HCT116 (cell line): ENCODE results near the gene ADGRA1. TPM values are rescaled to one million over a fixed set of nuclear protein-coding genes. Genes with fewer than 3 reads are reported as not detected.

ENCODE experiments used
- ATAC-seq: fragments of 200-7000 bp; cut with Tn5 transposase; 2 replicates; pipeline ENCODE4 v1.9.1; 2020; ENCODE audit warnings: mild to moderate bottlenecking, moderate library complexity
- BruUV-seq: library from RNA; stranded (reverse); fragments of 400-500 nt; replicated peaks from 2 replicates; lab custom pipeline; 2021; lab: Mats Ljungman, UMichigan
- CTCF ChIA-PET: fragments of 300-600 bp; sonication (Branson Sonifier 250); formaldehyde crosslinking; loops from one replicate; lab custom pipeline; 2021; ENCODE audit warnings: antibody characterized with exemption; lab: Charles Lee
- POLR2A ChIA-PET: fragments of 300-600, 350-600 bp; sonication (Branson Sonifier 250); formaldehyde crosslinking; loops from one replicate; lab custom pipeline; 2021; ENCODE audit warnings: antibody characterized with exemption; lab: Charles Lee
- RAD21 ChIA-PET, 2 experiments: fragments of 300-600 bp; sonication (Branson Sonifier 250); formaldehyde crosslinking; loops; one replicate each; lab custom pipeline; 2023; ENCODE audit warnings: low total read pairs in 2 of 2; ENCODE audit not compliant: uncharacterized antibody in 2 of 2, unreplicated experiment in 2 of 2, low non-redundant PET in 1 of 2; lab: Charles Lee
- DNase-seq: peaks from one replicate; pipeline ENCODE4 v3.0.0-alpha.2; 2010; ENCODE audit warnings: low read depth, low spot score
- H2AFZ ChIP-seq: fragments of 200-600 bp; shearing (Covaris generic), sonication (generic); 2 replicates; pipeline ENCODE4 v1.6.1; 2017; ENCODE audit warnings: low read depth, mixed run types, mixed read lengths, antibody characterized with exemption, low read length; ENCODE audit not compliant: poor library complexity, severe bottlenecking
- H3K27ac ChIP-seq: 2 replicates; pipeline ENCODE4 v1.5.1; 2012; ENCODE audit warnings: low read depth, low read length
- H3K27me3 ChIP-seq: fragments of 200-600 bp; sonication (generic); 2 replicates; pipeline ENCODE4 v1.6.1; 2016; ENCODE audit warnings: mixed run types, low read length, mixed read lengths; ENCODE audit not compliant: insufficient read depth
- H3K36me3 ChIP-seq, 2 experiments: fragments of 200-500 bp in 1 of 2; fragments of 200-600 bp in 1 of 2; sonication (Bioruptor generic) in 1 of 2; sonication (generic) in 1 of 2; 2 replicates each; pipeline versions ENCODE4 v1.5.1 to v1.6.1; 2014 to 2016; ENCODE audit warnings: low read length in 2 of 2, inconsistent platforms in 1 of 2, mixed read lengths in 1 of 2, mixed run types in 1 of 2; ENCODE audit not compliant: insufficient read depth in 2 of 2, control insufficient read depth in 1 of 2
- H3K4me1 ChIP-seq, 2 experiments: fragments of 200-600 bp in 1 of 2; sonication (generic) in 1 of 2; 2 replicates each; pipeline versions ENCODE4 v1.5.1 to v1.6.1; 2012 to 2017; ENCODE audit warnings: low read length in 2 of 2, inconsistent platforms in 1 of 2, mild to moderate bottlenecking in 1 of 2, mixed read lengths in 1 of 2, mixed run types in 1 of 2, moderate library complexity in 1 of 2; ENCODE audit not compliant: insufficient read depth in 2 of 2, control insufficient read depth in 1 of 2
- H3K4me2 ChIP-seq: fragments of 200-600 bp; sonication (generic); 2 replicates; pipeline ENCODE4 v1.6.1; 2017; ENCODE audit warnings: mixed run types, low read length, mixed read lengths
- H3K4me3 ChIP-seq, 2 experiments: fragments of 200-600 bp in 1 of 2; sonication (generic) in 1 of 2; replicated peaks in 1 of 2; 2 replicates each; pipeline ENCODE4 v1.5.1; 2011 to 2016; ENCODE audit warnings: low read length in 2 of 2, control low read depth in 1 of 2, low read depth in 1 of 2, mild to moderate bottlenecking in 1 of 2, mixed read lengths in 1 of 2, mixed run types in 1 of 2
- H3K79me2 ChIP-seq: fragments of 200-600 bp; sonication (generic); 2 replicates; pipeline ENCODE4 v1.6.1; 2017; ENCODE audit warnings: mild to moderate bottlenecking, mixed run types, low read length, moderate library complexity, mixed read lengths; ENCODE audit not compliant: insufficient read depth
- H3K9ac ChIP-seq: fragments of 200-600 bp; sonication (generic); 2 replicates; pipeline ENCODE4 v1.6.1; 2016; ENCODE audit warnings: low read length, mixed read lengths
- H3K9me2 ChIP-seq: fragments of 200-600 bp; sonication (generic), shearing (Covaris generic); 2 replicates; pipeline ENCODE4 v1.6.1; 2017; ENCODE audit warnings: mixed run types, mild to moderate bottlenecking, moderate library complexity; ENCODE audit not compliant: insufficient read depth
- H3K9me3 ChIP-seq, 2 experiments: fragments of 200-500 bp in 1 of 2; fragments of 200-600 bp in 1 of 2; sonication (Bioruptor generic) in 1 of 2; sonication (generic) in 1 of 2; 2 replicates each; pipeline ENCODE4 v1.6.1; 2014 to 2017; ENCODE audit warnings: low read length in 2 of 2, mixed read lengths in 2 of 2, inconsistent platforms in 1 of 2, low read depth in 1 of 2, mild to moderate bottlenecking in 1 of 2, mixed run types in 1 of 2, moderate library complexity in 1 of 2; ENCODE audit not compliant: control insufficient read depth in 1 of 2, insufficient read depth in 1 of 2
- H4K20me1 ChIP-seq: fragments of 200-600 bp; sonication (generic), shearing (Covaris generic); 2 replicates; pipeline ENCODE4 v1.6.1; 2017; ENCODE audit warnings: mixed run types, mild to moderate bottlenecking, moderate library complexity; ENCODE audit not compliant: insufficient read depth
- CBX3 ChIP-seq: IDR thresholded peaks from 2 replicates; pipeline ENCODE4 v1.6.1; 2012; ENCODE audit warnings: low read depth
- CEBPB ChIP-seq: IDR thresholded peaks from 2 replicates; pipeline ENCODE4 v1.6.1; 2012; ENCODE audit warnings: low read depth
- ELF1 ChIP-seq: IDR thresholded peaks from 2 replicates; pipeline ENCODE4 v1.6.1; 2012; ENCODE audit warnings: low read depth, borderline replicate concordance
- EZH2 ChIP-seq: fragments of 200-600 bp; sonication (generic); IDR thresholded peaks from 2 replicates; pipeline ENCODE4 v1.6.1; 2017; ENCODE audit warnings: antibody characterized with exemption, mixed run types
- EZH2phosphoT487 ChIP-seq: fragments of 200-600 bp; IDR thresholded peaks from 2 replicates; pipeline ENCODE4 v1.6.1; 2018; ENCODE audit warnings: antibody characterized with exemption, borderline replicate concordance
- FOSL1 ChIP-seq: IDR thresholded peaks from 2 replicates; pipeline ENCODE4 v1.6.1; 2012; ENCODE audit warnings: low read depth
- POLR2A ChIP-seq: IDR thresholded peaks from 2 replicates; pipeline ENCODE4 v1.7.0; 2011; ENCODE audit warnings: borderline replicate concordance; ENCODE audit not compliant: insufficient read depth, insufficient read length; ENCODE audit errors: extremely low read depth
- POLR2AphosphoS5 ChIP-seq: IDR thresholded peaks from 2 replicates; pipeline ENCODE4 v1.6.1; 2011; ENCODE audit warnings: mild to moderate bottlenecking, low read depth, low read length, moderate library complexity
- RAD21 ChIP-seq: IDR thresholded peaks from 2 replicates; pipeline ENCODE4 v1.6.1; 2012; ENCODE audit warnings: low read depth, mild to moderate bottlenecking
- SP1 ChIP-seq: IDR thresholded peaks from 2 replicates; pipeline ENCODE4 v1.6.1; 2012; ENCODE audit warnings: low read depth
- SRF ChIP-seq: IDR thresholded peaks from 2 replicates; pipeline ENCODE4 v1.6.1; 2012; ENCODE audit warnings: low read depth
- TCF7L2 ChIP-seq: IDR thresholded peaks from 2 replicates; pipeline ENCODE4 v1.7.0; 2011; ENCODE audit warnings: borderline replicate concordance, inconsistent platforms; ENCODE audit not compliant: insufficient read depth, insufficient read length; ENCODE audit errors: extremely low read depth
- YY1 ChIP-seq: IDR thresholded peaks from 2 replicates; pipeline ENCODE4 v1.6.1; 2011; ENCODE audit warnings: low read length, low read depth, moderate library complexity, mild to moderate bottlenecking; ENCODE audit not compliant: insufficient replicate concordance; ENCODE audit errors: extremely low read depth
- ZFX ChIP-seq: fragments of 450-650 bp; IDR thresholded peaks from 2 replicates; pipeline ENCODE4 v1.6.1; 2017
- ZNF274 ChIP-seq: fragments of 200-500 bp; sonication (Bioruptor generic); IDR thresholded peaks from 2 replicates; pipeline ENCODE4 v1.6.1; 2014; ENCODE audit warnings: mild to moderate bottlenecking, low read depth, low read length, inconsistent platforms
- intact Hi-C: fragments of 100-400 bp; cut with micrococcal nuclease; formaldehyde crosslinking; loops from 2 replicates; pipeline ENCODE4 v1.10.0; 2022
- total RNA-seq: library from RNA; stranded (reverse); gene quantifications from one replicate; pipeline ENCODE4 v1.2.1, GENCODE V29; 2021; ENCODE audit not compliant: unreplicated experiment
- TF ChIP-seq, protein P1 (sequence below): IDR thresholded peaks from 2 replicates; pipeline ENCODE4 v1.6.1; 2011; ENCODE audit warnings: mild to moderate bottlenecking, low read length, moderate library complexity; ENCODE audit not compliant: insufficient replicate concordance; ENCODE audit errors: extremely low read depth
- TF ChIP-seq, protein P2 (sequence below): IDR thresholded peaks from 2 replicates; pipeline ENCODE4 v1.6.1; 2012; ENCODE audit warnings: low read depth
- TF ChIP-seq, protein P3 (sequence below): IDR thresholded peaks from 2 replicates; pipeline ENCODE4 v1.6.1; 2012
- TF ChIP-seq, protein P4 (sequence below): IDR thresholded peaks from 2 replicates; pipeline ENCODE4 v1.6.1; 2012

The ADGRA1 gene
- total RNA-seq, 1 experiment from 2014 or later: not detected

DNA sequence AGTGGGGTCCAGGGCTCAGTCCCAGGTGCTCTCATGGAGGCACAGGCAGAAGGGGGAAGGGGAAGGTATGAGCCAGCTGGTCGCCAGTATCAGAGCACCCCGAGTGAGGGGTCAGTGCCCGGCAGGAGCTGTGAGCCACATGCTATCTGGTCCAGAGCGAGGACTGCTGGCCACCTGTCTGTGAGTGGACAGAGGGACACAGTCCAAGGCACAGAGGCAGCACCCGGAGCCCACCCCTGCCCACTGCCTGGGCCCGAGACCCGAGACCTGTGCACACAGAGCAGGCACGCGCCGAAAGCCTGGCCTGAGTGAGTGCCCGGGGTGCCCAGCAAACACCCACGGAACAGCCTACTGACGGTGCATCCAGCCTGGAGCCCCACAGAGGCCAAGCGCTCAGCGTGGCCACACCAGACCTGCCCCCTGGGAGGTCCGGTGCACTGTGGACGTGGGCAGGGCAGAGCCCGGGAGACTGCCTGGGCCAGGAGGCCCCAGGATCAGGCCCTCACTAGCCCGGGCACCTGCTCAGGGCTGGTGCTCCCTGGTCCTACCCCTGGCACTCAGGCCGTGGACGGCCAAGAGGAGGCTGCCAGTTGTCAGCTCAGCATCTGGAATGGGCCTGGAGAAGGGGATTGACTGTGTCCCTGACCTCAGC is 29.4 kb downstream of the ADGRA1 start:
- no peaks in the 10 kb centered on the region; a peak in 1 of 4 replicates for H3K9me3 ChIP-seq
- TF ChIP-seq YY1 (no peak), SP1 (no peak), FOSL1 (no peak), CEBPB (no peak), POLR2AphosphoS5 (no peak), CBX3 (no peak), ZNF274 (no peak), EZH2 (no peak), SRF (no peak), ELF1 (no peak), RAD21 (no peak), ZFX (no peak), EZH2phosphoT487 (no peak), TCF7L2 (no peak), POLR2A (no peak)
- TF ChIP-seq, protein P1, sequence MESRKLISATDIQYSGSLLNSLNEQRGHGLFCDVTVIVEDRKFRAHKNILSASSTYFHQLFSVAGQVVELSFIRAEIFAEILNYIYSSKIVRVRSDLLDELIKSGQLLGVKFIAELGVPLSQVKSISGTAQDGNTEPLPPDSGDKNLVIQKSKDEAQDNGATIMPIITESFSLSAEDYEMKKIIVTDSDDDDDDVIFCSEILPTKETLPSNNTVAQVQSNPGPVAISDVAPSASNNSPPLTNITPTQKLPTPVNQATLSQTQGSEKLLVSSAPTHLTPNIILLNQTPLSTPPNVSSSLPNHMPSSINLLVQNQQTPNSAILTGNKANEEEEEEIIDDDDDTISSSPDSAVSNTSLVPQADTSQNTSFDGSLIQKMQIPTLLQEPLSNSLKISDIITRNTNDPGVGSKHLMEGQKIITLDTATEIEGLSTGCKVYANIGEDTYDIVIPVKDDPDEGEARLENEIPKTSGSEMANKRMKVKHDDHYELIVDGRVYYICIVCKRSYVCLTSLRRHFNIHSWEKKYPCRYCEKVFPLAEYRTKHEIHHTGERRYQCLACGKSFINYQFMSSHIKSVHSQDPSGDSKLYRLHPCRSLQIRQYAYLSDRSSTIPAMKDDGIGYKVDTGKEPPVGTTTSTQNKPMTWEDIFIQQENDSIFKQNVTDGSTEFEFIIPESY: no peak
- TF ChIP-seq, protein P2, sequence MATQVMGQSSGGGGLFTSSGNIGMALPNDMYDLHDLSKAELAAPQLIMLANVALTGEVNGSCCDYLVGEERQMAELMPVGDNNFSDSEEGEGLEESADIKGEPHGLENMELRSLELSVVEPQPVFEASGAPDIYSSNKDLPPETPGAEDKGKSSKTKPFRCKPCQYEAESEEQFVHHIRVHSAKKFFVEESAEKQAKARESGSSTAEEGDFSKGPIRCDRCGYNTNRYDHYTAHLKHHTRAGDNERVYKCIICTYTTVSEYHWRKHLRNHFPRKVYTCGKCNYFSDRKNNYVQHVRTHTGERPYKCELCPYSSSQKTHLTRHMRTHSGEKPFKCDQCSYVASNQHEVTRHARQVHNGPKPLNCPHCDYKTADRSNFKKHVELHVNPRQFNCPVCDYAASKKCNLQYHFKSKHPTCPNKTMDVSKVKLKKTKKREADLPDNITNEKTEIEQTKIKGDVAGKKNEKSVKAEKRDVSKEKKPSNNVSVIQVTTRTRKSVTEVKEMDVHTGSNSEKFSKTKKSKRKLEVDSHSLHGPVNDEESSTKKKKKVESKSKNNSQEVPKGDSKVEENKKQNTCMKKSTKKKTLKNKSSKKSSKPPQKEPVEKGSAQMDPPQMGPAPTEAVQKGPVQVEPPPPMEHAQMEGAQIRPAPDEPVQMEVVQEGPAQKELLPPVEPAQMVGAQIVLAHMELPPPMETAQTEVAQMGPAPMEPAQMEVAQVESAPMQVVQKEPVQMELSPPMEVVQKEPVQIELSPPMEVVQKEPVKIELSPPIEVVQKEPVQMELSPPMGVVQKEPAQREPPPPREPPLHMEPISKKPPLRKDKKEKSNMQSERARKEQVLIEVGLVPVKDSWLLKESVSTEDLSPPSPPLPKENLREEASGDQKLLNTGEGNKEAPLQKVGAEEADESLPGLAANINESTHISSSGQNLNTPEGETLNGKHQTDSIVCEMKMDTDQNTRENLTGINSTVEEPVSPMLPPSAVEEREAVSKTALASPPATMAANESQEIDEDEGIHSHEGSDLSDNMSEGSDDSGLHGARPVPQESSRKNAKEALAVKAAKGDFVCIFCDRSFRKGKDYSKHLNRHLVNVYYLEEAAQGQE: no peak
- TF ChIP-seq, protein P3, sequence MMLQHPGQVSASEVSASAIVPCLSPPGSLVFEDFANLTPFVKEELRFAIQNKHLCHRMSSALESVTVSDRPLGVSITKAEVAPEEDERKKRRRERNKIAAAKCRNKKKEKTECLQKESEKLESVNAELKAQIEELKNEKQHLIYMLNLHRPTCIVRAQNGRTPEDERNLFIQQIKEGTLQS: no peak
- TF ChIP-seq, protein P4, sequence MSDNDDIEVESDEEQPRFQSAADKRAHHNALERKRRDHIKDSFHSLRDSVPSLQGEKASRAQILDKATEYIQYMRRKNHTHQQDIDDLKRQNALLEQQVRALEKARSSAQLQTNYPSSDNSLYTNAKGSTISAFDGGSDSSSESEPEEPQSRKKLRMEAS: no peak
- H3K4me2 ChIP-seq: no peak overlapping the region
- H3K4me3 ChIP-seq: no peak overlapping the region
- no peak overlapping the region for H3K9ac ChIP-seq
- BruUV-seq: no TSS peak
- no peak overlapping the region for H2AFZ ChIP-seq
- H3K36me3 ChIP-seq: no peaks in the 10 kb centered on the region
- no peaks in the 10 kb centered on the region for H4K20me1 ChIP-seq
- no peak overlapping the region for H3K27ac ChIP-seq
- H3K9me2 ChIP-seq: no peaks in the 10 kb centered on the region
- intact Hi-C loops: no loop called here
- no peak for ATAC-seq
- ChIA-PET CTCF (no interaction called here), POLR2A (no interaction called here), RAD21 (no interaction called here)
- H3K79me2 ChIP-seq: no peaks in the 10 kb centered on the region
- H3K4me1 ChIP-seq: no peaks in the 10 kb centered on the region
- H3K27me3 ChIP-seq: no peaks in the 10 kb centered on the region
- no peak for DNase-seq
